ENCODE data around the gene HOXB5.

Gene HOXB5

GRCh38 chr17:48615047-48615962, 21.7 kb upstream of the HOXB5 start, which contains the start of gene HOXB8:
Gene HOXB8 (minus strand): TSS chr17:48615292. CDS start chr17:48614704, 588 bp downstream.
- DNase-seq: no peak

DNA sequence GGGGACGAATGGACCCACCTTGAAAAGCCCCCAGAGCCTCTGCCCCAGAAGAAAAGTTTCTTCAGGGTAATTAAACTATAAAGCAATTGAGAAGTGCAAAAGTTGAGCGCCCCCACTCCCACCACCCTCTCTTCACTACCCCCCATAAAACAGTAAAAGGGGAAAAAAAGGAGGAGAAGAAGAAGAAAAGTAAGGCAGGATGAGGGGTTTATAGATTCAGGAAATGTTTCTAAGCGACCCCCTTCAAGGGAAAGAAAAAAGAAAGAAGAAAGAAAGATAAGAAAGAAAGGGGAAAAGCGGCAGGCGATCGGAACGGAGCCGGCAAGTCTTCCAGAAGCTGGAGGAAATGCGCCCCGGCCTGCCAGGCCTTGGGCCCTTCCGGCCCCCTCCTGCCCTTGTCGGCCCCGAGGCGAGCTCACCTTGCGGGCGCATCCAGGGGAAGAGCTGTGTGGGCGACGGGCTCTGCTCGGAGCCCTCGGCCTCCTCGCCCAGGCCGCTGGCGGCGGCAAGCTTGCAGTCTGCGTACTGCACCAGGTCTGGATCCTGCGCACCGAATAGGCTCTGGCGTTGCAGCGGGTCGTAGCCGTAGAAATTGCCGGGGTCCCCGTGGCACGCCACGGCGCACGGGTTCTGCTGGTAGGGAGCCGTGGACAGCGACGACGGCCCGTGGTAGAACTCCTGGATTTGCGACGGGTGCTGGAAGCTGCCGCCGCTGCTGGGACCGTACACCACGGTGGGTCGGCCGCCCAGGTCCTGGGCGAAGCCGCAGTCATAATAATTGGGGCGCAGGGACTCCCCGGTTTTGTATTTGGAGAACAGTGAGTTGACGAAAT, 20.5 kb upstream of the HOXB5 start:
- no peak for DNase-seq

GRCh38 chr17:48612854-48613691, 19.5 kb upstream of the HOXB5 start:
- no peak for DNase-seq

DNA sequence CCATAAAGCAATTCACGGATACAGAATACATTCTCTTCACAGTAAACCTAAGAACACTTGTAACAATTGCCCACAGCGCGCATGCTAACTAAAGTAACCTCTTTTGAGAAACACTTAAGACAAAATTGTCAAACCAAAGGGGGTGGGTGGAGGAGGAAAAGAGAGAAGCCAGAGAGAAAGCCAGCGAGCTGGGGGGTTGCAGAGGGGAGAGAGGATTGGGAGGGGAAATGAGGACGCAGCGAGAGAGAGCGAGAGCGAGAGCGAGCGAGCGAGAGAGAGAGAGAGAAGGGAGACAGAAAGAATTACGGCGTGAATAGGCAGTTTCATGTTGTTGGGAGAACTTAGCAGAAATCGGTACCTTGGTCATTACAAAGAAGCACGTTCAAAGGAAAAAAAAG, 18.9 kb upstream of the HOXB5 start:
- no peak for DNase-seq

- DNase-seq: no peak
Measured at GRCh38 chr17:48611681-48612455, 18.3 kb upstream of the HOXB5 start.

DNA sequence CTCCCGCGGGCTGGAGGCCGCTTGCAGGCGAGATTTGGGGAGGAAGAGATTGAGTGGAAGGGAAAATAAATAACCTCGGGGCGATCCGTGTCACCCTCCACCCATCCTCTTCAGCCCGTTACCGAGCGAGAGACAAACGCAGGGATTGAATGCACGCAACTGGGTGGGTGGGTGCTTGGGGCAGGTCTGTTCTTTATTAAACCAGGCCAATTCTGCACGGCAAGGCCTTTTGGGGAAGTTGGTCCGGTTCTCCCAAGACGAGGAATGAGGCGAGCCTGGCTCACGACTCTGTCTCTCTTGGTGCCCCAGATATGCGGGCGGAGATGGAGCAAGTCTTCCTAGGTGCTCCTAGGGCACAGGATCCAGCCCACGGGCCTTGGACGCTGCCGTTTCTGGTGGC, 17.6 kb upstream of the HOXB5 start:
- no peak for DNase-seq

GRCh38 chr17:48610282-48611211, 17.0 kb upstream of the HOXB5 start, which contains the start of gene HOXB7:
Gene HOXB7 (minus strand): TSS chr17:48611017. CDS start chr17:48610918, 99 bp downstream.
- DNase-seq: no peak

GRCh38 chr17:48609759-48610281, 16.2 kb upstream of the HOXB5 start:
- no peak for DNase-seq

DNA sequence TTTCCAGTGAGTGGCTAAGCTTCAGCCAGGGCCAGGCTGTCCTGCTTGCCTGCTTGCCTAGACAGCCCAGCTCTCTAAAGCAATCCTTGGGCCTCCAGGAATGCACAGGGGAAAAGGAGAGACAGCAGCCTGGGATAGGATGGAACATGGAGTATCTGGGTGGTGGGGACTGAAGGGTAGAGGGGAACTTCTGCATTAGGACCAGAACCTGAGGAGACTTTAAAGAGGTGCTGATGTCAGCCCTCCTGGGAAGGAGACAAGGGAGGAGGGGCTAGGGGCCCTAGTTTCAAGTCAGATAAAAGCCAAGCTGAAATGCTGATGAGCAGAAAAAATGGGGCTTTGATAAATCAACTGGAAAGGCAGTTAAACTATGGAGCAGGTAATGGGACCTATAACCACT, 15.5 kb upstream of the HOXB5 start:
- DNase-seq: no peak

- DNase-seq: no peak
Measured at GRCh38 chr17:48608494-48608834, 14.9 kb upstream of the HOXB5 start.

DNA sequence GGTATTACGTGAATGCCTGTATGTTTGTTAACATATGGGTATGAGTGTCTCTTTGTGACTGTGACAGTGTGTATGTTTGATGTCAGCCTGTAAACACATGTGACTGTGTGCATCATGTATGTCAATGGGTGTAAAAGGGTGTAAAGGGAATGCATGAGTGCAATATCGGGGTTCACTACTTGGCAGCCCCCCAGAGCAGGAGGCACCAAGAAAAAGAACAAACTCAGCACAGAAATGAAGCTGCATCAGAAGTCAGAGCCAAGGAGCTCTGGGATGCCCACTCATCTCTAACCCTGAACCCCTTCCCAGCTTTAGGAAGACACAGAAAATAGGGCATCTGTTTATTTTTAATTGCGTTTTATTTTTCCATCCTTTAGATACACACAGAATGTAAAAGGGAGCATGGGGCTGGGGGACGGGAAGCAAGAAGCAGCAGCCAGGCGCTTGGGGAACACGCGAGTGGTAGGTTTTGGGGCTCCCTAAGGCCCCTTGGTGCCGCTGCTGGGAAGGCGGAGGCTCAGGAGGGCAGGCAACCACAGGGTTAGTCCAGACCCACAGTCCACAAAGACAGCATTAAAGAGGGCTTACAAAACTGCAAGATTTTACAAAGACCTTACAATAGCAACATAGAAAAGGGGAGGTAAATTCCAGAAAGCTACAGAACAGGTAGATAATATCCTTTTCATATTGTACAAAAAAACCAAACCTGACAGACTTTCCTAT, 13.5 kb upstream of the HOXB5 start:
- DNase-seq: no peak

- DNase-seq: no peak
Measured at GRCh38 chr17:48605991-48606891, 12.7 kb upstream of the HOXB5 start.

- DNase-seq: no peak
Measured at GRCh38 chr17:48605409-48605919, 11.9 kb upstream of the HOXB5 start.

- DNase-seq: no peak
Measured at GRCh38 chr17:48604770-48605329, 11.3 kb upstream of the HOXB5 start, which contains the start of gene HOXB6. Gene HOXB6 (minus strand): TSS chr17:48604986. CDS start chr17:48598150, 6,836 bp downstream.

DNA sequence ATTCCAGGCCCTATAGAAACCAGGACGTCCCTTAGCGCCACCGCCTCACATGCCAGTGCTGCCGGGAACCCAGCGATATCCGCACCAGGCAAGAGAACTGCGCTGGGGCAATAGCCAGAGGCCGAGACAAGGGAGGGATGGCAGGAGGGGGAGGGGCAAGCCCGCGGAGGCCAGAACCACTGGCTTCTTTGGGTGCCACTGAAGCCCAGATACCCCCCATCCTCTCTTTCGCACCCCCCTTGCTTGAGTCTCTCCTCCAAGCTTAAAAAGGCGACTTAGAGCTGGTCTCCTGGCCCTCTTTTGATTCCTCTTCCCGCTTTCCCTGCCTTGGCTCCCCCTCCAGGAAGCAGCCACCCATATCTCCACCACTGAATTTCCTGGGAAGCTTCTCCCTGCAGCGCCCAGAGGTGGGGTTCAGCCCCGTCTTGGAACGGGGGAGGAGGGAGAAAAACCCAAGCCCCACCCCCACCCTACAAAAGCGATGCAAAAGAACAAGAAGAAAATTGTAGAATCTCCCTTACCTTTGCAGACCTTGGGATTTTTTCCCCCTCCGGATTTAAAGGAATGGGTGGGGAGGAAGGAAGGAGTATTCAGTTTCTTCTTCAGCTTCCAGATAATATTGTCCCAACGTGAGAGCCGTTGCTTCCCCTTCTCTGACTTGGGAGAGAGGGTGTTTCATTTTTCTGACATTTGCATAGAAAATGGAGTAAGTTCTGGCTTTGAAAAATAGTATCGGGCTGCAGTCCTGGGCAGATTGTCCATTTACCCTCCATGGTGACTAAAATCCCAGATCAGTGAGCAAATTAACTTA, 10.6 kb upstream of the HOXB5 start:
- DNase-seq: no peak

DNA sequence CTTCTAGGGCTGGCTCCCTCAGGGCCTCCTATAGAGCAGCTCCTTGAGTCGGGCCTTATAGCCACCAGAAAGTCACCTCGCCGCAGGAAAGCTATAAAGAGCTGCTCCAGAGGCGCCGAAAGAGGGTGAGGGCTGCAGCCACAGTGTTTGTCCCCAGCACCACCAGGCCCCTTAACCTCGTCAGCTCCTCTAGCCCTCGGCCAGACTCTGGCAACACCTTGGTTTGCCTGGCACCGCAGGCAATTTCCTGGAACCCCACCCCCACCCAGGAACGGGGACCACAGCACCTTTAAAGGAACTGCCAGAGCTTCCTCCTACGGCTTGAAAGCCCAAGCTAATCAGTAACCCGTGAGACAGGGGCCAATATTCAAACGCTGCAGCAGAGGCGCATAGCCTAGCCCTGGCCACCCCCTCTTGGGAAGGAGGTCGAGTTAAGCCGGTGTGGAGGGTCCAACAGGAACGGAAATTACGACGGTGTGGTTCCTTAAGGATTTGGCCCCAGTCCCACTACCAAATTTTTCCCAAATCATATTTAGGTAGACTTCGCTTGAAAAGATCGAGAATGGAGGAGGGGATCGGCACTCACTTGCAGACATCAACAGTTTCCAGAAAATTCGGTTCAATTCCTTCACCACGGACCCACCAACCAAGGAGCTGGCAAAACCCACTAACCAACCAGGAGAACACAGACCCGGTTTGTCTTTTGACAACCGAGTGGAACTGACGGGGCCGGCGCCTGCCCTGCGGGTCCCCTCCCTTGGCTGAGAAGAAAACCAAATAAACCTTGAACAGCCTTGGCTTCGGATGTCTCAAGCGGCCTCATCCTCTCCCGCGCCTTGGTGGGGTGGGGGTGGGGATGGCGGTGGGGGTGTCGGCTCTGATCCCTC, 8.2 kb upstream of the HOXB5 start:
- no peak for DNase-seq

Measured in NCI-H1092 treated with DMSO at 0.1 percent for 48 hours (cell line).